CD1c-positive myeloid dendritic cell (primary cell): ENCODE data around the gene NLRP2B.
"Not testable (repeated sequence)": the region's sequence is repeated elsewhere in the genome, so short reads cannot be mapped to it uniquely, and the experiment has no call there.

Experiments
- DNase-seq: peaks from one replicate; pipeline ENCODE4 v3.0.0-alpha.2; 2016; ENCODE audit errors: extremely low spot score

NLRP2B gene

GRCh38 chrX:57680160-57680559 is at the start of gene NLRP2B:
TSS of gene NLRP2B (minus strand) at chrX:57680260.
- DNase-seq = no peak

- DNase-seq = not testable (repeated sequence)
Observed at GRCh38 chrX:57725995-57726394, 45.9 kb upstream of the NLRP2B start.

GRCh38 chrX:57681341-57681740 is 1.3 kb upstream of the NLRP2B start:
- DNase-seq = no peak

GRCh38 chrX:57678686-57679428 is 1.2 kb downstream of the NLRP2B start:
- no peak for DNase-seq

- no peak for DNase-seq
Observed at GRCh38 chrX:57677132-57677858, 2.8 kb downstream of the NLRP2B start.

GRCh38 chrX:57675320-57675719 is 4.7 kb downstream of the NLRP2B start:
- no peak for DNase-seq

GRCh38 chrX:57674861-57675260 is 5.2 kb downstream of the NLRP2B start:
- DNase-seq = no peak

GRCh38 chrX:57669961-57670360 is 10.1 kb downstream of the NLRP2B start:
- no peak for DNase-seq

GRCh38 chrX:57667010-57667409 is 13.1 kb downstream of the NLRP2B start:
- no peak for DNase-seq

- no peak for DNase-seq
Observed at GRCh38 chrX:57655065-57655464, 25.0 kb downstream of the NLRP2B start.

- no peak for DNase-seq
Observed at GRCh38 chrX:57652705-57653104, 27.4 kb downstream of the NLRP2B start.

- DNase-seq = no peak
Observed at GRCh38 chrX:57651169-57651919, 28.7 kb downstream of the NLRP2B start.

GRCh38 chrX:57647020-57647419 is 33.0 kb downstream of the NLRP2B start:
- no peak for DNase-seq

GRCh38 chrX:57643698-57644097 is 36.4 kb downstream of the NLRP2B start:
- DNase-seq = no peak

GRCh38 chrX:57641338-57641737 is 38.7 kb downstream of the NLRP2B start:
- no peak for DNase-seq

GRCh38 chrX:57640674-57641016 is 39.4 kb downstream of the NLRP2B start:
- no peak for DNase-seq

- not testable (repeated sequence) for DNase-seq
Observed at GRCh38 chrX:57629438-57629837, 50.6 kb downstream of the NLRP2B start.
